Ascending aorta (tissue), 2 donors: ENCODE results near the gene PAPPA2. TPM values are rescaled to one million over a fixed set of nuclear protein-coding genes. Genes with fewer than 3 reads are reported as not detected.

Experiments used
- DNase-seq, 2 donors: peaks; one replicate each; pipeline ENCODE4 v3.0.0-alpha.2; 2019; ENCODE audit warnings: low spot score in 2 of 2
- H3K27ac ChIP-seq, 2 donors: fragments of 200-600 bp; sonication (generic); one replicate each; pipeline ENCODE4 v1.5.1; 2016 to 2017; ENCODE audit warnings: mild to moderate bottlenecking in 1 of 2
- H3K27me3 ChIP-seq: fragments of 200-600 bp; sonication (generic); one replicate; pipeline ENCODE4 v1.5.1; 2017
- H3K36me3 ChIP-seq, 2 donors: fragments of 200-600 bp; sonication (generic); one replicate each; pipeline ENCODE4 v1.5.1; 2016
- H3K4me1 ChIP-seq, 2 donors: fragments of 200-600 bp; sonication (generic); one replicate each; pipeline ENCODE4 v1.5.1; 2016 to 2017; ENCODE audit warnings: mild to moderate bottlenecking in 1 of 2
- H3K4me3 ChIP-seq, 2 donors: fragments of 200-600 bp; sonication (generic); one replicate each; pipeline ENCODE4 v1.5.1; 2016 to 2017; ENCODE audit warnings: mild to moderate bottlenecking in 1 of 2
- H3K9me3 ChIP-seq, 2 donors: fragments of 200-600 bp; sonication (generic); one replicate each; pipeline ENCODE4 v1.5.1; 2016
- intact Hi-C: fragments of 100-400 bp; cut with DNase I; formaldehyde crosslinking; loops from one replicate; pipeline ENCODE4 v1.15.1; 2023
- total RNA-seq: library from RNA; depleted of rRNA; stranded (reverse); fragments of >200 nt; gene quantifications from one replicate; pipeline ENCODE4 v1.1.0, GENCODE V29; 2016
- TF ChIP-seq, protein P1 (sequence below), 3 experiments: fragments of 200-600 bp in 2 of 3; fragments of 450-650 bp in 1 of 3; sonication (generic) in 2 of 3; IDR thresholded peaks; one replicate each; pipeline ENCODE4 v1.5.1; 2016 to 2019; ENCODE audit warnings: antibody characterized with exemption in 3 of 3, mild to moderate bottlenecking in 1 of 3, moderate library complexity in 1 of 3

The PAPPA2 gene
- total RNA-seq, 1 donor from 2014 or later: 2.9 TPM

DNA sequence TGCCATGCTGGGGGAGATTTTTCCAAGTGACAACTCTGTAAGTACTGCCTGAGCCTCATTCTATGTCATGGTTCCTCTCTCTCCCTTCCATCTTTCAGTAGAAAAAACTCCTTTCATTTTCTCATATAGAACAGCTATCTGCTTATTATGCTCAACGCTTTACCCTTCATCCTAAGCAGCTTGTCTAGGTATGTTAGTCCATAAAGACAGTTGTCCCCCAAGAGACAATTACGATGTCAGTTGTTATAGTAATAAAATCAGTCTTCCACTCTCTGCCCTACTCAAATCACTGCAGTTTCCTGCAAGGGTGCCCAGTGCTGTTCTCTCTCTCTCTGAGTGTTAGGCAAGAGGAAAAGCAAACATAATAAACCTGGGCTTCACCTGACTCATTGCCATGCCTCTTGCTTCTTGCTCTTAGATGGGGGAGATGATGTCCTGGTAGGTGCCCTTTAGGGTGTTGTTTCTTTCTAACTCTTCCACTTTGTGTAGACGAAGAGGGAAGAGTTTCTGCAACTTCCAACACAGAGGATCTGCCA is 59.4 kb downstream of the PAPPA2 start:
- Histone ChIP-seq H3K36me3 (no peaks in the 10 kb centered on the region), H3K4me3 (no peak overlapping the region), H3K27ac (no peak overlapping the region), H3K9me3 (no peaks in the 10 kb centered on the region), H3K4me1 (no peaks in the 10 kb centered on the region), H3K27me3 (no peaks in the 10 kb centered on the region)
- intact Hi-C loops: no loop called here
- no peak for DNase-seq
- TF ChIP-seq, protein P1, sequence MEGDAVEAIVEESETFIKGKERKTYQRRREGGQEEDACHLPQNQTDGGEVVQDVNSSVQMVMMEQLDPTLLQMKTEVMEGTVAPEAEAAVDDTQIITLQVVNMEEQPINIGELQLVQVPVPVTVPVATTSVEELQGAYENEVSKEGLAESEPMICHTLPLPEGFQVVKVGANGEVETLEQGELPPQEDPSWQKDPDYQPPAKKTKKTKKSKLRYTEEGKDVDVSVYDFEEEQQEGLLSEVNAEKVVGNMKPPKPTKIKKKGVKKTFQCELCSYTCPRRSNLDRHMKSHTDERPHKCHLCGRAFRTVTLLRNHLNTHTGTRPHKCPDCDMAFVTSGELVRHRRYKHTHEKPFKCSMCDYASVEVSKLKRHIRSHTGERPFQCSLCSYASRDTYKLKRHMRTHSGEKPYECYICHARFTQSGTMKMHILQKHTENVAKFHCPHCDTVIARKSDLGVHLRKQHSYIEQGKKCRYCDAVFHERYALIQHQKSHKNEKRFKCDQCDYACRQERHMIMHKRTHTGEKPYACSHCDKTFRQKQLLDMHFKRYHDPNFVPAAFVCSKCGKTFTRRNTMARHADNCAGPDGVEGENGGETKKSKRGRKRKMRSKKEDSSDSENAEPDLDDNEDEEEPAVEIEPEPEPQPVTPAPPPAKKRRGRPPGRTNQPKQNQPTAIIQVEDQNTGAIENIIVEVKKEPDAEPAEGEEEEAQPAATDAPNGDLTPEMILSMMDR (IDR thresholded peaks at IDR 0.05): no peak

DNA sequence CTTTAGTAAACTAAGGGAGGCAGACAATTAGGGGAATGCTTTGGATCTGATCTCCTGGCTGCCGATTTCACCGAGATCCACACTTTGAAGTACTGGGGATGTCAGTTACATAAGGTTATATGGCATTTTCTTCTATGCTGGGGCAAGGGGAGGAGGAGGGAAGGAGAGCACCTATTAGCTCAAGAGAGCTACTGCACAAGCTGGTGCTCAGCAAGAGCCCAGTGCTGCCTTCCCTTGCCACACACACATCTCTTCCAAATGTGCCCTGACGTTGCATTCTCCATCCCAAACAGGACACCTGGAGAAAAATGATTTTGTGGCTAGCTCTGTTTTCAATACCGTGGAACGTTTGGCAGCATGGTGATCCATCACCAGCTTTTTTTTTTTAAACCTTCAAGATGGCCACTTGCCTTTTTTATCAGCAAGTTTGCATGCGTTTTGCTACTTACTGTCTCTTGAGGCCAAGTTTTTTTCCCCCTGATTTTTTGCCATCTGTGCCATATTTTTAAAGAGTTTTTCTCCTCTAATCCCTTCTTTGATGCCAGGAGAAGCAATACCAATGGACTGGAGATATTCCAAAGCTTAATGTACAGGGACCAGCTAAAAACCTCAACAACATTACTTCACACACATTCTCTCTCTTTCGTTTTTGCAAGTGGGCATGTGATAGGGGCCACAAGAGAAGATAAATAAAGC is 66.6 kb downstream of the PAPPA2 start:
- TF ChIP-seq, protein P1 (IDR thresholded peaks at IDR 0.05): no peak
- no peaks in the 10 kb centered on the region for H3K27me3 ChIP-seq
- no peak overlapping the region for H3K27ac ChIP-seq
- no peaks in the 10 kb centered on the region for H3K9me3 ChIP-seq
- no peak overlapping the region for H3K4me3 ChIP-seq
- no peaks in the 10 kb centered on the region for H3K36me3 ChIP-seq
- H3K4me1 ChIP-seq: no peaks in the 10 kb centered on the region
- DNase-seq: no peak
- intact Hi-C loops: no loop called here

DNA sequence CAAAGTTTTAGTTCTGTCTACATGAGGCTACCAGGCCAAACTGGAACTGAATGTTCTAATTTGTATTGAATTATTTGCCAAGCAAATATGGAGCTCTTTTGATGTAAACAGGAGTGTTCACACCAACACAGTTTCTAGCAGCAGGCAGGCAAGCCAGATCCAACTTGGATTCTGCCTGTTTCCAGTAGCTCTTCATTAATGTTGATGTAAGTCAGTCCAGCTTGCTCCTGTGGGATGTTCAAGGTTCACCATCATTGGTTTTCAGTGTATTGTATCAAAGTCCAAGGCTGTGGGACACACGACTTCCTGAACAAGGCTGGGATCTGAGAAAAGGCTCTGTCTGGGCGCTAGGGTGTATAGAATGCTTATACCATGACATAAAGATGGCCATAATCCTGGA is 68.1 kb downstream of the PAPPA2 start:
- no peaks in the 10 kb centered on the region for H3K9me3 ChIP-seq
- intact Hi-C loops: no loop called here
- DNase-seq: no peak
- H3K27me3 ChIP-seq: no peaks in the 10 kb centered on the region
- H3K4me1 ChIP-seq: no peaks in the 10 kb centered on the region
- H3K36me3 ChIP-seq: no peaks in the 10 kb centered on the region
- H3K27ac ChIP-seq: no peak overlapping the region
- H3K4me3 ChIP-seq: no peak overlapping the region
- TF ChIP-seq, protein P1 (IDR thresholded peaks at IDR 0.05): no peak

DNA sequence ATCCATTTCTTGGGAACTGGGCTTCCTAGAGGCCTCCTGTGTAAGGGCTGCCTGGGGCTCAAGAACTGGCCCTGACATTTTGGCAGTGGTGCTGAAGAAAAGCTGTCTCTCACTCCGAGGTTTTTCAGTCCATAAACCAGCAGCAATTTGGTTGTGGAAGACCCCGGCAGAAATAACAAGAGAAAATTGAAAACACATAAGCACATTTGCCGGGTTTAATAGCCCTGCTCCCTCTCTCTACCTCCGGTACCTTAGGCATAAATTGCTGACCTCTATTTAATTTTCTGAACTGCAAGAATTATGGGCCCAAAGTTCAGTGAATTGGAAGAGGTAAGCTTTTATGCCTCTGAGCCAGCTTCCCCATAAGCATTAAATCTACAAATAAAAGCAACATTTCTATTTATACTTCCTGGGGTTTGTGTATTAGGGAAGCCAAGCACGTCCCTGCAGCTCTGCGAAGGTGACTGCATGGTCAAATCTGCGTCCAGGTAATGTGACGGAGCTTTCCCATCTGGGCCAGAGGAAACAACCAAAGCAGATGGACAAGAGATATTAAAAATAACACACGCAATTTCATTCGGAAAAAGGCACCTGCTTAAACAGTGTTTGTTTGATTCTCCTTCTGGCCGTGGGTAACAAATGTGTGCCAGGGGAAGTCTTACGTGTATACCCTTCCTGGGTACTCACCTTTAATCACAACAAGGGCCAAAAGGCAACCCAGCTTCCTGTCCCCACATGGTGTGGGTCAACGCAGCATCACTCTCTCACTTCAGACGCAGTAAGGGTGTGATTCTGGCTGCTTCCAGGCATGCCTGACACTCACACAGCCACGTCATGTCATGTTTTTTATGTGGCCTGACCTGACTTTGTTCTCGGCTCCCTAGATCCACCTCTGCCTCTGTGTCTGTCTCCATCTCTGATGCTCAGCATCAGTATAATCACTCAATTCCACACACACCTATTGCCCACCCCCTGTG is 69.2 kb downstream of the PAPPA2 start:
- no peaks in the 10 kb centered on the region for H3K4me1 ChIP-seq
- H3K9me3 ChIP-seq: no peaks in the 10 kb centered on the region
- H3K27ac ChIP-seq: no peak overlapping the region
- TF ChIP-seq, protein P1 (IDR thresholded peaks at IDR 0.05): no peak
- no peaks in the 10 kb centered on the region for H3K27me3 ChIP-seq
- DNase-seq: no peak
- no peaks in the 10 kb centered on the region for H3K36me3 ChIP-seq
- H3K4me3 ChIP-seq: no peak overlapping the region
- intact Hi-C loops: no loop called here

DNA sequence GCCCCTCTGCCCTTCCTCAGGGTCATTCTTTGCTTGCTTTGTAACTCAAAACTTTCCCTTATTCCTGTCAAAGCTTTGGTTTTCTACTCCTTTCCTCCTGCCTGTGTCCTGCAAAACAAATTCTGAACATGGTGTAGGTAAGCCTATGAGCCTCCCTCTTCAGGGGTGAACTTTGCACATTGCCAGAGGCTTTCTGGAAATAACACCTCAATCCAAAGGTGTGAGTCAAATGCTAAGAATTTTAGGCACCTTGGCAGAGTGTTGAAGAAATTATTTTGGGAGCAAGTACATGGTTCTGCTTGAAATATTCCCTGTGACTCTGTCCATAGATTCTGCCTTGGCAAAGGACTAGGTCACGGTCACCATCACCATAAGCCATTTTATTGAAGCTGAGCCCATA is 70.0 kb downstream of the PAPPA2 start:
- no peaks in the 10 kb centered on the region for H3K9me3 ChIP-seq
- no peak overlapping the region for H3K27ac ChIP-seq
- intact Hi-C loops: no loop called here
- no peak for DNase-seq
- no peaks in the 10 kb centered on the region for H3K27me3 ChIP-seq
- H3K36me3 ChIP-seq: no peaks in the 10 kb centered on the region
- TF ChIP-seq, protein P1 (IDR thresholded peaks at IDR 0.05): no peak
- no peaks in the 10 kb centered on the region for H3K4me1 ChIP-seq
- no peak overlapping the region for H3K4me3 ChIP-seq
